HG02970 (cell line): ENCODE results near the gene SLC9A1.

Source experiments
- ATAC-seq: cut with Tn5 transposase; IDR thresholded peaks from one replicate; pipeline ENCODE4 v1.9.1; 2021; ENCODE audit warnings: mild to moderate bottlenecking, moderate library complexity, moderate number of reproducible peaks; ENCODE audit not compliant: unreplicated experiment, low FRiP score

Gene SLC9A1

GRCh38 chr1:27084107-27084506 lies 70.8 kb downstream of the SLC9A1 start:
- ATAC-seq: no peak

- ATAC-seq: no peak
Measured at GRCh38 chr1:27077968-27078367, 77.0 kb downstream of the SLC9A1 start.

- ATAC-seq: no peak
Measured at GRCh38 chr1:27076803-27077202, 78.1 kb downstream of the SLC9A1 start.

- no peak for ATAC-seq
Measured at GRCh38 chr1:27074175-27074780, 80.6 kb downstream of the SLC9A1 start.

- no peak for ATAC-seq
Measured at GRCh38 chr1:27071049-27071416, 83.9 kb downstream of the SLC9A1 start.

GRCh38 chr1:27070390-27071048 lies 84.4 kb downstream of the SLC9A1 start:
- ATAC-seq: no peak

- no peak for ATAC-seq
Measured at GRCh38 chr1:27068922-27069321, 86.0 kb downstream of the SLC9A1 start.

GRCh38 chr1:27065999-27066630 lies 88.8 kb downstream of the SLC9A1 start:
- ATAC-seq: no peak

GRCh38 chr1:27060891-27061290 lies 94.0 kb downstream of the SLC9A1 start:
- ATAC-seq: no peak

GRCh38 chr1:27058966-27059669 lies 95.8 kb downstream of the SLC9A1 start:
- no peak for ATAC-seq

- ATAC-seq: no peak
Measured at GRCh38 chr1:27057801-27058625, 96.9 kb downstream of the SLC9A1 start.

- no peak for ATAC-seq
Measured at GRCh38 chr1:27057389-27057788, 97.5 kb downstream of the SLC9A1 start.

- no peak for ATAC-seq
Measured at GRCh38 chr1:27053977-27054753, 100.8 kb downstream of the SLC9A1 start.

GRCh38 chr1:27052527-27052926 lies 102.4 kb downstream of the SLC9A1 start:
- no peak for ATAC-seq

GRCh38 chr1:27049607-27050006 lies 105.3 kb downstream of the SLC9A1 start:
- no peak for ATAC-seq

GRCh38 chr1:27049100-27049499 lies 105.8 kb downstream of the SLC9A1 start:
- ATAC-seq: no peak
